Small intestine (tissue), 7 donors: Measurements from ENCODE around the gene NACA2. TPM values are rescaled to one million over a fixed set of nuclear protein-coding genes. Genes with fewer than 3 reads are reported as not detected.
A peak's percentile ranks its signal among the peaks of the same experiment; 100 is the strongest.
"Not testable (repeated sequence)": the region's sequence is repeated elsewhere in the genome, so short reads cannot be mapped to it uniquely, and the experiment has no call there.

Experiments used
- DNase-seq, 2 donors: peaks; one replicate each; pipeline versions ENCODE4 v3.0.0 to v3.0.0-alpha.2; 2013
- FAIRE-seq: peaks from 2 replicates; lab custom pipeline; 2012; peaks lifted over from hg19 to GRCh38; lab: Jason Lieb, UNC
- H3K27ac ChIP-seq, 3 donors: one replicate each; pipeline ENCODE4 v1.5.1; 2013; ENCODE audit warnings: low read length in 2 of 3, mild to moderate bottlenecking in 2 of 3, control low read depth in 1 of 3, inconsistent platforms in 1 of 3, low read depth in 1 of 3, moderate library complexity in 1 of 3
- H3K27me3 ChIP-seq, 3 donors: one replicate each; pipeline ENCODE4 v1.6.1; 2013; ENCODE audit warnings: low read length in 3 of 3, inconsistent platforms in 1 of 3; ENCODE audit not compliant: control insufficient read depth in 3 of 3, insufficient read depth in 3 of 3
- H3K36me3 ChIP-seq, 3 donors: one replicate each; pipeline ENCODE4 v1.6.1; 2013; ENCODE audit warnings: low read length in 3 of 3, inconsistent platforms in 1 of 3, low read depth in 1 of 3, mild to moderate bottlenecking in 1 of 3, moderate library complexity in 1 of 3; ENCODE audit not compliant: control insufficient read depth in 3 of 3, insufficient read depth in 2 of 3
- H3K4me1 ChIP-seq, 3 donors: one replicate each; pipeline ENCODE4 v1.6.1; 2013; ENCODE audit warnings: low read length in 2 of 3, inconsistent platforms in 1 of 3, low read depth in 1 of 3, mild to moderate bottlenecking in 1 of 3, moderate library complexity in 1 of 3; ENCODE audit not compliant: control insufficient read depth in 3 of 3, insufficient read depth in 2 of 3
- H3K4me3 ChIP-seq, 3 donors: one replicate each; pipeline ENCODE4 v1.5.1; 2013; ENCODE audit warnings: low read length in 3 of 3, control low read depth in 1 of 3, inconsistent platforms in 1 of 3, low read depth in 1 of 3, mild to moderate bottlenecking in 1 of 3, moderate library complexity in 1 of 3
- H3K9me3 ChIP-seq, 2 donors: one replicate each; pipeline ENCODE4 v1.6.1; 2013; ENCODE audit warnings: low read depth in 1 of 2, low read length in 1 of 2; ENCODE audit not compliant: control insufficient read depth in 2 of 2, insufficient read depth in 1 of 2
- WGBS, 3 donors: extraction: QIAGEN DNeasy Blood & Tissue Kit; methylation state at CpG; one replicate each; pipeline ENCODE4 v1.1.7; 2013; 5-methylcytosine and 5-hydroxymethylcytosine counted together
- polyA plus RNA-seq, 4 donors: library from polyadenylated mRNA; stranded (reverse) in 3 of 4; unstranded in 1 of 4; fragments of 200-250 nt in 3 of 4; fragments of 120-200 nt in 1 of 4; gene quantifications; one replicate each; pipeline versions ENCODE4 v1.2.1 to v1.2.3, GENCODE V29; 2013
- donor health status: healthy with polysubstance abuse.
- donor health status: control.
- donor health status: control.
- donor health status: Bipolar disorder and iron deficiency.
- donor health status: healthy.

Gene NACA2
- polyA plus RNA-seq, 4 donors: 0.38 TPM; not detected in 3

DNA sequence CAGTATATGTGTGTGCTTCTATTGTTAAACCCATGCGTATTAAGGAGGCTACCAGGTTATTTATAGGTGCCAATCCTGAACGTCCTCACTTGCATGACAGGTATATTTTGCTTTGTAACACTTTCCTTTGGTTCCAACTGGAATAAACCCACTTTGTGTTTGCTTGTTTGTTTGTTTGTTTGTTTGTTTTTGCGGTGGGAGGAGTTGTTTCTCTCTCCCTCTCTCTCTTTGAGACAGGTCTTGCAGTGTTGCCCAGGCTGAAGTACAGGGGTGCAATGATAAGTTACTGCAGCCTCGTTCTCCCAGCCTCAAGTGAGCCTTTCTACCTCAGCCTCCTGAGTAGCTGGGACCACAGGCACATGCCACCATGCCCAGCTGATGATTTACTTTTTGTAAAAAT lies 28.7 kb downstream of the NACA2 start:
- Histone ChIP-seq H3K27ac (no peak overlapping the region), H3K9me3 (no peaks in the 10 kb centered on the region), H3K4me3 (no peak overlapping the region), H3K36me3 (no peaks in the 10 kb centered on the region), H3K4me1 (no peaks in the 10 kb centered on the region), H3K27me3 (peaks cover 0 to 4% (median 0%) of the 10 kb centered on the region in 3 donors)
- no peak for FAIRE-seq
- DNase-seq: no peak
- 67 to 71% (median 70%) methylated on average over 4 of the region's 4 CpGs for WGBS, 3 donors

DNA sequence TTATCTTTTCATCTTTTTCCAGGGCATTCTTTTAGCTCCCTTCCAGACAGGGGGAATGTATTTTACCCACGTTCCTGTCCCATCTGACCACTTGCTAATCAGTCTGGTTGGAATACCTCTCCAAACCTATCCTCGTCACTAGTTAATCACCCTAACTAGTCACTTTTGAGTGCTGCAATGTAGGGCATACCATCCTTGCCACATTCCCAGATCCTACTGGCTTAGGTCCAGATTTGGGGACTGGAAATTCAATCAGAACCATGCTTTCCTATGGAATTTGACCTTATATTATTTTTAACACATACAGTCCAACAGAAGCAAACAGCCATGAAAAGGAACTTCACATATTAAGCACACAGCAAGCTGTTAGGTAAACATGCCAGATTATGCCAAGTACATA lies 29.7 kb downstream of the NACA2 start:
- Histone ChIP-seq H3K4me1 (no peaks in the 10 kb centered on the region), H3K4me3 (no peak overlapping the region), H3K36me3 (no peaks in the 10 kb centered on the region), H3K27ac (no peak overlapping the region), H3K9me3 (no peaks in the 10 kb centered on the region), H3K27me3 (peaks cover 0 to 4% (median 2%) of the 10 kb centered on the region in 3 donors)
- FAIRE-seq (no peak), DNase-seq (no peak)
- WGBS, 3 donors: 49 to 65% (median 63%) methylated on average over 2 of the region's 2 CpGs

DNA sequence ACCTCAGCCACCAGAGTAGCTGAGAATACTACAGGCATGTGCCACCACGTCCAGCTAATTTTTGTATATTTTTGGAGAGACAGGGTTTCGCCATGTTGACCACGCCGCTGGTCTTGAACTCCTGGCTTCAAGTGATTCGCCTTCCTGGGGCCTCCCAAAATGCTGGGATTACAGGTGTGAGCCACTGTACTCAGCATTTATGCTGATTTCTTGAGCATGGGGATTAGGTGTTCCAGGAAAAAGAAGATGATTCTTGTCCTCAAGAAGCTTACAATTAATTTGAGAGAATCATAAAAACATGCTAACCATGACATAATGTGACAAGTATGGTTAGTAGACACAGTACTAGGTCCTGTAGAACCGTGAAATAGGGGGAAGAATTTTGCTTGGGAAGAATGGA lies 30.9 kb downstream of the NACA2 start:
- no peak overlapping the region for H3K4me3 ChIP-seq
- FAIRE-seq (no peak), DNase-seq (no peak)
- H3K27me3 ChIP-seq: peaks cover 0 to 6% (median 4%) of the 10 kb centered on the region in 3 donors
- H3K9me3 ChIP-seq: no peaks in the 10 kb centered on the region
- no peaks in the 10 kb centered on the region for H3K36me3 ChIP-seq
- no peaks in the 10 kb centered on the region for H3K4me1 ChIP-seq
- 80 to 88% (median 85%) methylated on average over 6 of the region's 6 CpGs for WGBS, 3 donors
- no peak overlapping the region for H3K27ac ChIP-seq

DNA sequence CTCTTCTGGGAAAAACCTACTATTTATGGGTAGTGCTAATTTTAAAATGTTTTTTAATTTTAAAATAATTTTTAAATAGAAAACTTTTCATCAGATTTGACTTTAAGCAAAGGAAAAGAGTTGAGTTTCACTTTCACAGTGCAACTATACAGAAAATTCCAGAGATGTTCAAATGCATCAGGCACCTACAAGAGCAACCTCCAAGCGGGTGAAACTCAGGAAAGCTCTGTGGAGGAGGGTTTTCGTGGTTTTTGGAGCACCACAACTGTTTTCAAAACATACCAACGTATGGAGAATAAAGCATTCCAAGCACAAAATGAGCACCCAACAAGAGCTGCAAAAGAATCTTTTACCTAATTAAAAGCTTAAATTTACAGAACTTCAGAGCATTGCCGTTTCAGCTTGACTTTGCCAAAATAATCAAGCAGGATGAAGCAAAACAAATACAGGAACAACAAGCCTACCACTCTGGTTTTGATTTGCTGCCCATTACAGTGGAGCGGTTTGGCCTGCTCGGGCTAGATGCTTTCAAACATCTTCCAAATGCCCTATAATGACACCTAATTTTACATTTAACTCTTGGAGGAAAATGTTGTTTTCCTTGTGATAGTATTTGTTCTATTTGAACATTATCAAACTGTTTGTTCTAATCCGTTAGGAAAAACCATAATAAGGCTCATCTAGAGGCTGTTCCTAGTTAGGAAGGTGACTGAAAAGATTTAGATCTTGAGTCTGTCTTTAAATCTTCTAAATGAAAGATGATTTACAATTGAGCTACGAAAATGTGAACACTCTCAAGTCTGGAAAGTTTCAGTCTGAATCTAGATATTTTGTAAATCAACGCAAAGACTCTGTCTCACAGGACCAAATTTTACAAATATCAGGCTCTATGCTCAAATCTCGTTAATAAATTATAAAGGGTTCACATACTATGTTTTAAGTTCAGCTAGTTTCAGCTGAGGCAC lies 34.5 kb downstream of the NACA2 start:
- no peak for DNase-seq
- H3K27me3 ChIP-seq: peaks cover 0 to 11% (median 4%) of the 10 kb centered on the region in 3 donors
- no peak for FAIRE-seq
- no peak overlapping the region for H3K4me3 ChIP-seq
- no peaks in the 10 kb centered on the region for H3K36me3 ChIP-seq
- no peak overlapping the region for H3K27ac ChIP-seq
- H3K4me1 ChIP-seq: no peaks in the 10 kb centered on the region
- 71 to 73% (median 72%) methylated on average over 10 of the region's 10 CpGs for whole genome bisulfite sequencing, 3 donors
- no peaks in the 10 kb centered on the region for H3K9me3 ChIP-seq

DNA sequence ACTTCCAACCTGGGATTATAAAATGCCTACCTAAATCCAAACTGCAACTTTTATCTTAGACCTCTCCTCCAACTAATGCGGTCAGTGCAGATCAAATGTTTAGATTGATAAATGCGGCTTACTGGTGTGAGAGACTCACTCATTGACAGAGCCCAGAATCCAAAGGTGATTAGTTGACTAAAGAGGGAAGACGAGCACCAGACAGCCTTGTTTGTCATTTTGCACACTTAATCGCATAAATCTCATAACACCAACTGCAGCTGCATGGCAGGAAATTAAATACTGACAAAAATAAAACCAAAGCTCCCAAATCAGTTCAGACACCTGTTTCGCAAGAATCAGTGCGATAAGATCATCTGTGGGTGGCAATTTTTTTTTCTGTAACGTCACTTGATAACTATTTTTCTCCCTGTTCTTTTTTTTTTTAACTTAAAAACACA lies 35.9 kb downstream of the NACA2 start:
- Histone ChIP-seq H3K4me1 (no peaks in the 10 kb centered on the region), H3K4me3 (no peak overlapping the region), H3K27me3 (peaks cover 0 to 11% (median 7%) of the 10 kb centered on the region in 3 donors), H3K9me3 (no peaks in the 10 kb centered on the region), H3K27ac (no peak overlapping the region), H3K36me3 (no peaks in the 10 kb centered on the region)
- no peak for DNase-seq
- no peak for FAIRE-seq
- WGBS, 3 donors: 44 to 57% (median 56%) methylated on average over 7 of the region's 7 CpGs

DNA sequence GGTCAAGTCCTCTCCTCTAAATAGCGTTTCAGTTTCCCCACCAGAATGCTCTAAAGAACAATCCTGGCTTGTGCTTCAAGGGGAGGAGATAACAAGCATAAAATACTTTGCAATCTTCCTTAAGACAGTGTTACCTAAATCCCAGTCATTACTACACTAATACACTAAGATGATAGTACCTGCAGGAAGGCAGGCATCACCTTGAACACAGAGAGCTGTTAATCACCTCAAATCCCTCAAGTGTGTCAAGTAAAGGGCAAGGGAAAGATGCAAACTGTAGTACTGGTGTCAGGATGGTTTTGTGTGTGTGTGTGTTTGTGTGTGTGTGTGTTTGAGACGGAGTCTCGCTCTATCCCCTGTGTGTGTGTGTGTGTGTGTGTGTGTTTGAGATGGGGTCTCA lies 36.8 kb downstream of the NACA2 start:
- H3K4me1 ChIP-seq: no peaks in the 10 kb centered on the region
- no peak for DNase-seq
- H3K36me3 ChIP-seq: no peaks in the 10 kb centered on the region
- WGBS, 3 donors: 71 to 77% (median 74%) methylated on average over 3 of the region's 3 CpGs
- peaks cover 0 to 15% (median 5%) of the 10 kb centered on the region in 3 donors for H3K27me3 ChIP-seq
- no peak overlapping the region for H3K27ac ChIP-seq
- no peaks in the 10 kb centered on the region for H3K9me3 ChIP-seq
- H3K4me3 ChIP-seq: no peak overlapping the region
- FAIRE-seq: no peak

DNA sequence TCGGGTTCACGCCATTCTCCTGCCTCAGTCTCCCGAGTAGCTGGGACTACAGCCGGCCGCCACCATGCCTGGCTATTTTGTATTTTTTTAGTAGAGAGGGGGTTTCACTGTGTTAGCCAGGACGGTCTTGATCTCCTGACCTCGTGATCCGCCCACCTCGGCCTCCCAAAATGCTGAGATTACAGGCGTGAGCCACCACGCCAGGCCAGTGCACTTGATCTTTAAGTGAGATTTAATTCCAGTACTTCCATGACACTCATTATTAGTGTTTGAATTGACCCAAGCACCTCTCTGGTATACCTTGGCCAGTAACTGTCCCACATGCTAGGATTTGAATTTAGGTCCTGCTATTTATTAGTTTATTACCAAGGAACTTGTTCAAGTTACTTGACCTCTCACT lies 38.5 kb downstream of the NACA2 start:
- not testable (repeated sequence) for H3K36me3 ChIP-seq, H3K4me3 ChIP-seq, H3K27ac ChIP-seq, H3K4me1 ChIP-seq, H3K9me3 ChIP-seq, FAIRE-seq, DNase-seq
- 87 to 91% (median 90%) methylated on average over 11 of the region's 11 CpGs for WGBS, 3 donors
- peaks cover 0 to 15% (median 4%) of the 10 kb centered on the region in 3 donors for H3K27me3 ChIP-seq

DNA sequence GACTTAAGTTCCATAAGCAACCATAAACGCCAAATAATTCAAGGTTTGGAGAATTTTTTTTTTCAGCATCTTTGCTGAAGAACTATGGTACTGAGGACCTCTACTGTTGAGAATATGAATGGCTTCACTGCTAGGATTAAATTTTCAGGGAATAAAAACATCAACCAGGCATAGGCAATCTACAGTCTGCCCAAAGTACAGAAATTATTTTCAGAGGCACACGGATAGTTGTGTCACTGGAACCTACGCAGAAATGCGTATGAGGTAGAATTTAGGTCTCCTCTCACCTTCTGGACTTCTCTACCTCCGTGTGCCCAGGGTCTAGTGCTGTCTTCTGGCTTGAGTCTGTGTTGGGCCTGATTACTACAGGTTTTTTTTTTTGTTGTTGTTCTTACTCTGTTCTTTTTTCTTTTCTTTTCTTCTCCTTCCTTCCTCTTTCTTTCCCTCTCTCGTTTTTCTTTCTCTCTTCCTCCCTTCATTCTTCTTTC lies 39.7 kb downstream of the NACA2 start:
- DNase-seq: peak; percentile 27 to 50
- 9 to 17% (median 13%) methylated on average over 6 of the region's 6 CpGs for WGBS, 3 donors
- Histone ChIP-seq H3K4me1 (no peaks in the 10 kb centered on the region), H3K27ac (no peak overlapping the region), H3K27me3 (peaks cover 0 to 12% (median 2%) of the 10 kb centered on the region in 3 donors), H3K36me3 (no peaks in the 10 kb centered on the region), H3K9me3 (no peaks in the 10 kb centered on the region), H3K4me3 (no peak overlapping the region)
- FAIRE-seq: peak; percentile 59
